Mesothelial cell of epicardium (in vitro differentiated cells): Measurements from ENCODE around the gene CLDN5. TPM values are rescaled to one million over a fixed set of nuclear protein-coding genes. Genes with fewer than 3 reads are reported as not detected.

Experiments used
- DNase-seq, 2 experiments: peaks; one replicate each; pipeline ENCODE4 v3.0.0; 2021; ENCODE audit warnings: low spot score in 2 of 2; ENCODE audit not compliant: unreplicated experiment in 2 of 2
- H3K27ac Mint-ChIP-seq: 2 replicates; pipeline ENCODE4 v1.8.0; 2021; ENCODE audit warnings: mixed read lengths
- H3K27me3 Mint-ChIP-seq: 2 replicates; pipeline ENCODE4 v1.8.0; 2021; ENCODE audit warnings: low read depth, mixed read lengths
- H3K36me3 Mint-ChIP-seq: 2 replicates; pipeline ENCODE4 v1.8.0; 2021; ENCODE audit warnings: mixed read lengths
- H3K4me1 Mint-ChIP-seq: 2 replicates; pipeline ENCODE4 v1.8.0; 2021; ENCODE audit warnings: mixed read lengths
- H3K4me3 Mint-ChIP-seq: 2 replicates; pipeline ENCODE4 v1.8.0; 2021; ENCODE audit warnings: mild to moderate bottlenecking, moderate library complexity, mixed read lengths
- H3K9me3 Mint-ChIP-seq: 2 replicates; pipeline ENCODE4 v1.8.0; 2021; ENCODE audit warnings: mixed read lengths
- total RNA-seq: library from RNA; stranded (reverse); gene quantifications from 3 replicates; pipeline ENCODE4 v1.2.1, GENCODE V29; 2021
- TF ChIP-seq, protein P1 (sequence below): fragments of 200-600 bp; sonication (generic); IDR thresholded peaks from one replicate; pipeline ENCODE4 v1.5.0; 2021; ENCODE audit warnings: antibody characterized with exemption; ENCODE audit not compliant: unreplicated experiment

The CLDN5 gene
- total RNA-seq, 1 donor from 2014 or later = not detected

DNA sequence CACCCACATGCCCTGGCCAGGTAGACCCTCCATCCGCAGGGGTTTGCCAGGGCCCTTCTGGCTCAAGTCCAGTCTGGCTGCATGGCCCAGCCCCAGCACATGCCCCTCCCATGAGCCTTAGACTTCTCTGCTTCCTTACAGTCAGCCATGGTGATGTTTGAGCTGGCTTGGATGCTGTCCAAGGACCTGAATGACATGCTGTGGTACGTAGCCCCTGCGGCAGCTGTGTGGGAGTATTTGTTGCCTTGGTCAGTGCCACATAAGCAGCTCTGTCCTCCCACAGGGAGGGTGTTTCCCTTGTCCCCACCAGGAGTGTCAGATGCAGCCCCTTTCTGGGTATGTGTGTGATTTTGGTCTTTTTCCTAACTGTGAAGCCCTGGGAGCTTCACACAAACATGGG, 27.0 kb downstream of the CLDN5 start:
- no peak overlapping the region for H3K27ac Mint-ChIP-seq
- H3K27me3 Mint-ChIP-seq = no peaks in the 10 kb centered on the region
- H3K9me3 Mint-ChIP-seq = no peaks in the 10 kb centered on the region
- peaks cover 1% of the 10 kb centered on the region for H3K4me1 Mint-ChIP-seq
- H3K36me3 Mint-ChIP-seq = peaks cover 9% of the 10 kb centered on the region
- TF ChIP-seq, protein P1, sequence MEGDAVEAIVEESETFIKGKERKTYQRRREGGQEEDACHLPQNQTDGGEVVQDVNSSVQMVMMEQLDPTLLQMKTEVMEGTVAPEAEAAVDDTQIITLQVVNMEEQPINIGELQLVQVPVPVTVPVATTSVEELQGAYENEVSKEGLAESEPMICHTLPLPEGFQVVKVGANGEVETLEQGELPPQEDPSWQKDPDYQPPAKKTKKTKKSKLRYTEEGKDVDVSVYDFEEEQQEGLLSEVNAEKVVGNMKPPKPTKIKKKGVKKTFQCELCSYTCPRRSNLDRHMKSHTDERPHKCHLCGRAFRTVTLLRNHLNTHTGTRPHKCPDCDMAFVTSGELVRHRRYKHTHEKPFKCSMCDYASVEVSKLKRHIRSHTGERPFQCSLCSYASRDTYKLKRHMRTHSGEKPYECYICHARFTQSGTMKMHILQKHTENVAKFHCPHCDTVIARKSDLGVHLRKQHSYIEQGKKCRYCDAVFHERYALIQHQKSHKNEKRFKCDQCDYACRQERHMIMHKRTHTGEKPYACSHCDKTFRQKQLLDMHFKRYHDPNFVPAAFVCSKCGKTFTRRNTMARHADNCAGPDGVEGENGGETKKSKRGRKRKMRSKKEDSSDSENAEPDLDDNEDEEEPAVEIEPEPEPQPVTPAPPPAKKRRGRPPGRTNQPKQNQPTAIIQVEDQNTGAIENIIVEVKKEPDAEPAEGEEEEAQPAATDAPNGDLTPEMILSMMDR = no peak
- H3K4me3 Mint-ChIP-seq = no peak overlapping the region
- no peak for DNase-seq

DNA sequence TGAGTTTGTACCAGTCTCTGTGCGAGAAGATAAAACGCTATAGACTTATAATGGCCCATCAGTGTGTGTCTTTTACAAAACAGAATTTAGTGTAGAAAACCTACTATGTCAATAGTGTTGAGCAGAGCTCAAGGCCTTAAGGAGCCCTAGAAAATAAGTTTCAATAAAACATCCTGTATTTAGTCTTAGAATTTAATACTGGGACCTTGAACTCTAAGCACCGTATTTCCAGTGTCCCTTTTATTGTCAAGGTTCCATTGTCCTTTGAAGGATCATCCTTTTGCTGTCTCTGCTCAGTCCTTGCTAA, 27.9 kb downstream of the CLDN5 start:
- H3K27me3 Mint-ChIP-seq = no peaks in the 10 kb centered on the region
- TF ChIP-seq, protein P1 = no peak
- H3K4me3 Mint-ChIP-seq = no peak overlapping the region
- peaks cover 9% of the 10 kb centered on the region for H3K36me3 Mint-ChIP-seq
- no peak for DNase-seq
- H3K27ac Mint-ChIP-seq = no peak overlapping the region
- H3K9me3 Mint-ChIP-seq = no peaks in the 10 kb centered on the region
- peaks cover 1% of the 10 kb centered on the region for H3K4me1 Mint-ChIP-seq

DNA sequence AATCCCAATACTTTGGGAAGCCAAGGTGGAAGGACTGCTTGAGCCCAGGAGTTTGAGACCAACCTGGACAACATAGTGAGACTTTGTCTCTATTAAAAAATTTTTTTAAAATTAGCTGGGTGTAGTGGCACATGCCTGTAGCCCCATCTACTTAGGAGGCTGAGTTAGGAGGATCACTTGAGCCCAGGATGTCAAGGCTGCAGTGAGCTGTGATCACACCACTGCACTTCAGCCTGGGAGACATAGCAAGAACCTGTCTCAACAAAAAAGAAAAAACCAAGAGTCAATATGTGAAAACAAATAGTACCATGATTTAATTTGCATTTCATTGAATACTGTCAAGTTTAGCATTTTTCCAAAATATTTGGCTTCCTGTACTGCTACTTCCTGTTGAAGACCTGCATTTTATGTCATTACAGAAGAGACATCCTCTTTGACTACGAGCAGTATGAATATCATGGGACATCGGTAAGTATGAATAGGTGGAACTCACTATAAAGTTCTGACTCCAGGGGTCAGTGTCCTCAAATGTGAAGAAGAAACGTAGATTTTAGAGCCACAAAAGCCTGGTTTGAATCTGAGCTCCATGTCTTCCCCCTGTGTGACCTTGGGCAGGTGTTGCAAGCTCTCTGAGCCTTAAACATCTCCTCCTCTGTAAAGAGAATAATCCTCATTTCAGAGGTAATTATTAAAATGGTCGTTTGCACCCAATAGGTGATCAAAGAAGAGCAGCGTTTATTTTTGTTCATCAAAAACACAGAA, 28.5 kb downstream of the CLDN5 start:
- Mint-ChIP-seq H3K9me3 (no peaks in the 10 kb centered on the region), H3K27me3 (no peaks in the 10 kb centered on the region)
- DNase-seq = no peak

DNA sequence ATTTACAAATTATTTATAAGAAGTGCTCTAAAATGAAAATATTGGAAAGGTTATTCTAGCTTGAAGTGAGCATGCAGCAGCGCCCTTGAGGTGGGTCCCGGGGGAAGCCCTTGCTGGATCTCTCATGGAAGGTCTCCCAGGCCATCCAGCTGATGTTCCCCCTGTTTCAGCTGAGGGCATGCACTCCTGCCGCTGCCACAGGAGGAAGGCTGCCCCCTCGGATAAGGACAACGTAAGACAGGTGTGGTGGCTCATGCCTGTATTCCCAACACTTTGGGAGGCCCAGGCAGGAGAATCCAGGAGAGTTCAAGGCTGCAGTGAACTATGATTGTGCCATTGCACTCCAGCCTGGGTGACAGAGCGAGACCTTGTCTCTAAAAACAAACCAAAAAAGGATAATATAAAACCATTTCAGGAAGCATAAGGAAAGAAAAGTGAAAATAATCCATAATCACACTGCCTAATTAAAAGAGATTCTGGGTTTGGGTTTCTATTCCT, 29.5 kb downstream of the CLDN5 start:
- H3K36me3 Mint-ChIP-seq = peaks cover 9% of the 10 kb centered on the region
- no peaks in the 10 kb centered on the region for H3K9me3 Mint-ChIP-seq
- H3K27ac Mint-ChIP-seq = no peak overlapping the region
- TF ChIP-seq, protein P1 = no peak
- no peak overlapping the region for H3K4me3 Mint-ChIP-seq
- DNase-seq = no peak
- peaks cover 1% of the 10 kb centered on the region for H3K4me1 Mint-ChIP-seq
- no peaks in the 10 kb centered on the region for H3K27me3 Mint-ChIP-seq

More for the DNA sequence above, 28.5 kb downstream of the CLDN5 start:
- TF ChIP-seq, protein P1 = no peak
- Mint-ChIP-seq H3K36me3 (peaks cover 9% of the 10 kb centered on the region), H3K27ac (no peak overlapping the region), H3K4me1 (peaks cover 1% of the 10 kb centered on the region), H3K4me3 (no peak overlapping the region)

DNA sequence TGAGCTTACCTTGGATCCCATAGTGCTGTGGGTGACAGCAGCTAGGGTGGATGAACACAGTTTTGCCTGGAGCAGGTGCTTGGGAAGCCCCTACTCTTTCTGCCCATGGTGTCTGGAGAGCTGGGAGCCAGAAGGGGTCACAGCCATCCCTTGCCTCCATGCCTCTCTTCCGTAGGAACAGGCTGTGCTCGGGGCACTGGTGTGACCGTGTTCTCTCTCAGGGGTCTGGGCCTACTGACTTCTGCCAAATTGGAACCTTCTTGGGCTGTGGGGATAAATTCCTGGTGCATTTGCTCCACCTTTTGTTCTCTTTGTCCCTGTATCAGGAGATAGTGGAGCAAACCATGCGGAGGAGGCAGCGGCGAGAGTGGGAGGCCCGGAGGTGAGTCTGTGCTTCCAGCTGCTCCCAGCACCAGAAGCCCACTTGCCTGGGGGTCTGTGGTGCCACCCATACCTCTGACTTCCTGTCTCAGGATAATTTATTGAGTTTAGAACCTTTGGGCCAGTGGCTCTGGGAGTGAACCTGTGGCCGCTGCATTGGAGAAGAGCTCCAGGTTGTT, 30.1 kb downstream of the CLDN5 start:
- Mint-ChIP-seq H3K36me3 (peaks cover 9% of the 10 kb centered on the region), H3K27me3 (no peaks in the 10 kb centered on the region), H3K9me3 (no peaks in the 10 kb centered on the region), H3K27ac (no peak overlapping the region), H3K4me1 (peaks cover 1% of the 10 kb centered on the region), H3K4me3 (no peak overlapping the region)
- DNase-seq = no peak
- TF ChIP-seq, protein P1 = no peak
